Subcutaneous abdominal adipose tissue (tissue), 5 donors: ENCODE results near the gene OR52L1.

ENCODE experiments used
- H3K27ac ChIP-seq: one replicate; pipeline ENCODE4 v1.7.0; 2013; ENCODE audit warnings: low read depth, mild to moderate bottlenecking, inconsistent platforms, low read length, moderate library complexity
- H3K27me3 ChIP-seq, 5 donors: one replicate each; pipeline ENCODE4 v1.7.0; 2013; ENCODE audit warnings: low read length in 5 of 5, inconsistent platforms in 1 of 5; ENCODE audit not compliant: control insufficient read depth in 5 of 5, insufficient read depth in 4 of 5
- H3K36me3 ChIP-seq, 5 donors: one replicate each; pipeline ENCODE4 v1.7.0; 2013; ENCODE audit warnings: low read length in 5 of 5; ENCODE audit not compliant: control insufficient read depth in 5 of 5, insufficient read depth in 5 of 5
- H3K4me1 ChIP-seq, 5 donors: one replicate each; pipeline ENCODE4 v1.7.0; 2013; ENCODE audit warnings: low read length in 5 of 5, mild to moderate bottlenecking in 3 of 5, moderate library complexity in 1 of 5; ENCODE audit not compliant: control insufficient read depth in 5 of 5, insufficient read depth in 5 of 5
- H3K4me3 ChIP-seq, 5 donors: one replicate each; pipeline ENCODE4 v1.7.0; 2013; ENCODE audit warnings: low read length in 5 of 5, low read depth in 1 of 5
- H3K9ac ChIP-seq, 5 donors: one replicate each; pipeline ENCODE4 v1.7.0; 2013; ENCODE audit warnings: low read length in 5 of 5, mild to moderate bottlenecking in 4 of 5, moderate library complexity in 3 of 5
- H3K9me3 ChIP-seq, 5 donors: one replicate each; pipeline ENCODE4 v1.7.0; 2013; ENCODE audit warnings: low read length in 5 of 5; ENCODE audit not compliant: control insufficient read depth in 5 of 5
- donor health status: healthy.
- donor health status: healthy.
- donor health status: healthy.
- donor health status: healthy.
- donor health status: healthy.

The OR52L1 gene

GRCh38 chr11:5986885-5987284 lies at the start of gene OR52L1:
Gene OR52L1 (minus strand): TSS chr11:5986985. CDS start chr11:5986930, 55 bp downstream.
- Histone ChIP-seq H3K27me3 (peaks cover 0 to 3% (median 0%) of the 10 kb centered on the region in 5 donors), H3K27ac (no peak within 1 kb of the TSS), H3K4me3 (no peak within 1 kb of the TSS), H3K9me3 (peaks cover 0 to 3% (median 0%) of the 10 kb centered on the region in 5 donors), H3K9ac (no peak within 1 kb of the TSS), H3K36me3 (no peaks in the 10 kb centered on the region), H3K4me1 (peaks cover 0 to 4% (median 2%) of the 10 kb centered on the region in 5 donors)

DNA sequence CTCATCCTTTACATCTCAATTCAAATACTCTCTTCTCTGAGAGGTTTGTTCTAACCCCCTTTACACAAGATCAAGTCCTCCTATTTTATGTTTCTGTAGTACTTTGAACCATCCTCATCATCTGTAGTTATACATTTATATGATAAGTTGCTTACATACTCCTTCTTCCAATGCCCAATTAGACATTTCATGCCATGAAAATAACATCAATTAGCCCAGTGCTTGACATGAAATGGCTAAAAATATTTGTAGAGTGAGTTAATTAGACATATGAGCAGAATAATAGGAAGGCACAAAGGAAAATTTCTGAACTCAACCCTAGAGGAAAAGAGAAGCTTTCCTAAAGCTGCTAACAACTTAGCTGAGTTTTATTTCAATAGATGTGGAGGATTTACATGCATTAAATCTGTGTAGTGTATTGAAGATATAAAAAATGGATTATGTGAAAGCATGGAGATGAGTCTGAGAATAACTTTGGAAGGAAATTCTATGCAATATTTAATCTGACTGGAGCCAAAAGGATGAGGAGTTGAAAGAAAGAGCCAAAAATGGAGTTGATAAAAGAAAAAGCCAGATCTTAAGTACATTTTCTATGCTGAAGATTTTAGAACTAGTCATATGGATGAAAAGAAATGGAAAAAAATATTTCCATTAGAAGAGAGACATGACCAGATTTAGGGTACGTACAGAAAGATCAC lies 44.1 kb upstream of the OR52L1 start, which contains the start of gene OR56A1:
Gene OR56A1, minus strand, starts transcription at position 51 of the 698 bp plus-strand sequence. CDS start 3,066 bp downstream, outside the sequence.
- Histone ChIP-seq H3K9ac (no peak within 1 kb of the TSS), H3K4me3 (no peak within 1 kb of the TSS), H3K27ac (no peak within 1 kb of the TSS), H3K9me3 (no peaks in the 10 kb centered on the region), H3K4me1 (no peaks in the 10 kb centered on the region), H3K36me3 (no peaks in the 10 kb centered on the region), H3K27me3 (peaks cover 0 to 2% (median 0%) of the 10 kb centered on the region in 5 donors)

GRCh38 chr11:6027501-6027900 lies 40.7 kb upstream of the OR52L1 start:
- H3K27ac ChIP-seq: no peak overlapping the region
- no peak overlapping the region for H3K9ac ChIP-seq
- no peaks in the 10 kb centered on the region for H3K4me1 ChIP-seq
- H3K36me3 ChIP-seq: no peaks in the 10 kb centered on the region
- H3K27me3 ChIP-seq: peaks cover 0 to 2% (median 2%) of the 10 kb centered on the region in 5 donors
- no peak overlapping the region for H3K4me3 ChIP-seq
- H3K9me3 ChIP-seq: no peaks in the 10 kb centered on the region

DNA sequence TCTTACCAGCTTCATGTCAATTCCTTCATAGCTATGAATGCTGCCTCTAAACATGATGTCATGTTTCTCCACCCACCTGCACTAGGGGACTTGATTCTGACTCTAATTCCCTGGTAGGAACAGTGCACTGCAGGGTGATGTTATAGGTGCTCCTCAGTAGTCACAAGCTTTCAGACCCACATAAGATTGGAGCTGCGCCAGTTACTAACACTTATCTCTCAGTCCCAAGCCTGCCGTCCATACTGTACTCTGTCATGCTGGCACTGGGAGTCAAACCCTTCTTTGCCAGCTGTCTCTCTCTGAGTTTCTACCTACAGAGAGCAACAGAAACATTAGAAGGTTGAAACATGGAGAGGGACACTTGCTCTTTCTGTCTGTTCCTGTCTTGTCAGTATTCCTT lies 38.3 kb upstream of the OR52L1 start:
- Histone ChIP-seq H3K4me1 (no peaks in the 10 kb centered on the region), H3K9ac (no peak overlapping the region), H3K27me3 (peaks cover 0 to 2% (median 2%) of the 10 kb centered on the region in 5 donors), H3K9me3 (no peaks in the 10 kb centered on the region), H3K36me3 (no peaks in the 10 kb centered on the region), H3K27ac (no peak overlapping the region), H3K4me3 (no peak overlapping the region)

DNA sequence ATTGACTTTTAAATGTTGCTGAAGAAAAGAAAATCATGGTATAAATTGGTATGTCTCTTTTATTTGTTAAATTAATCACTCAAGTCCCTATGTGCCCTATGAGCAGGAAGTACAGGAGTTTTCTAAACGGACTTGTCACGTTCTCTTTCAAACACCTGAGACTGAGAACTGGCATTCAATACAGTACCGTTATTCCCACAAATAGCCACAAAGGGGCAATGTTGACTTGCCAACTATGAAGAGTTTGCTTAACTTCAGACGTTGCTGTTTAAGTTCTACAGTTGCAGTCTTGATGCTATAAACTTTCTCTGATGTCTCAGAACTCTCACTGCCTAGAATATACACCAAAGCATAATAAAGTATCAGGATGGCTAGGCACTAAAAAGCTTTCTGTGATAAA lies 36.2 kb upstream of the OR52L1 start:
- Histone ChIP-seq H3K4me1 (no peaks in the 10 kb centered on the region), H3K27ac (no peak overlapping the region), H3K9me3 (no peaks in the 10 kb centered on the region), H3K36me3 (no peaks in the 10 kb centered on the region), H3K27me3 (peaks cover 0 to 2% (median 2%) of the 10 kb centered on the region in 5 donors), H3K4me3 (no peak overlapping the region), H3K9ac (no peak overlapping the region)

- H3K4me1 ChIP-seq: no peaks in the 10 kb centered on the region
- no peaks in the 10 kb centered on the region for H3K36me3 ChIP-seq
- no peak overlapping the region for H3K9ac ChIP-seq
- H3K27me3 ChIP-seq: peaks cover 0 to 11% (median 5%) of the 10 kb centered on the region in 5 donors
- no peak overlapping the region for H3K4me3 ChIP-seq
- no peak overlapping the region for H3K27ac ChIP-seq
- H3K9me3 ChIP-seq: no peaks in the 10 kb centered on the region
Measured at GRCh38 chr11:6013042-6013441, 26.3 kb upstream of the OR52L1 start.

DNA sequence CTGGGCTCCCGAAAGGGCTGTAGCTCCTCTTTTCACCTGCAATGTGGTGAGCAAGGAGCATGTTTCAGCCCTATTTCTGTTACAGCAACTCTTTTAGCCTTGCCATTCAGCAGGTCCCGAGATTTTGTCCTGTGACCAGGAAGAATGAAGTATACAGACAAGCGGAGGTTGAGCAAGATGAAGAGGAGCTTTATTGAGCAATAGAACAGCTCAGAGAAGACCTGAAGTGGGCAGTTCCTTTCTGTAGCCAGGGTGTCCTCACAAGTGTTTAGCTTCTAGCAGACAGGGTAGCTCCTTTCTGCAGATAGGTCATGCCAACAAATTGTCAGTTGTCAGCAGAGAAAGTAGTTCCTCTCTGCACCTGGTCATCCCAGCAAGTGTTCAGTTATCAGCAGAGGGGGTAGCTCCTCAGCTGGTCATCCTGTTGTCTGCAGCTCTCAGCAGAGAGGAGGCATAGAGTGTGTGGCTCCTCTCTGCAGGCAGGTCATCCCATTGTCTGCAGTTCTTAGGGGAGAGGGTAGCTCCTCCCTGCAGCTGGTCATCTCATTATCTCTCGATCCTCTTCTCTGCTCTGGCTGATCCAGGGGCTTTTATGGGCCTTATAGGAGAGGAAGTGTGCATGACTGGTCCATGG lies 25.4 kb upstream of the OR52L1 start:
- Histone ChIP-seq H3K4me3 (no peak overlapping the region), H3K27me3 (peaks cover 0 to 11% (median 5%) of the 10 kb centered on the region in 5 donors), H3K9ac (no peak overlapping the region), H3K4me1 (no peaks in the 10 kb centered on the region), H3K27ac (no peak overlapping the region), H3K9me3 (no peaks in the 10 kb centered on the region), H3K36me3 (no peaks in the 10 kb centered on the region)

DNA sequence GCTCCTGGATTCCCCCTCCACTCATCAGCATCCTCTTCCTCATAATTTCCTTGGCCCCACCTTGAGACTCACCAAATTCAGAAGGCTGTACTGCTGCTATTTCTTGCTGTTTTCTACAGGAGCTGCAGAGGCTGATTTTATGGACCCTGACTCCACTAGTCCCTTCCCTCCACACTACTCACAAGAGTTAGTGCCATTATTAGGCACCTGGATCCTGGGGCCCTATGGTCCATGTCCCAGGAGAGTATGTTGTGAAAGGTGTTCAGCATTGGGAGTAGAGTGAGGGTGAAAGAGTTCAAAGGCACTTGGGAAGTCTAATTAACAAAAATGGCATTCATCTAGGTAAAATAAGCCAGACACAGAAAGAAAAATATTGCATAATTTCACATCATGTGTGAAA lies 20.1 kb upstream of the OR52L1 start, which contains the start of gene OR56A4:
Gene OR56A4, minus strand, starts transcription at position 101 of the 400 bp plus-strand sequence. CDS start 3,954 bp downstream, outside the sequence.
- no peaks in the 10 kb centered on the region for H3K4me1 ChIP-seq
- no peaks in the 10 kb centered on the region for H3K36me3 ChIP-seq
- H3K9ac ChIP-seq: no peak within 1 kb of the TSS
- H3K27me3 ChIP-seq: peaks cover 0 to 3% (median 0%) of the 10 kb centered on the region in 5 donors
- no peak within 1 kb of the TSS for H3K27ac ChIP-seq
- H3K9me3 ChIP-seq: no peaks in the 10 kb centered on the region
- H3K4me3 ChIP-seq: no peak within 1 kb of the TSS

DNA sequence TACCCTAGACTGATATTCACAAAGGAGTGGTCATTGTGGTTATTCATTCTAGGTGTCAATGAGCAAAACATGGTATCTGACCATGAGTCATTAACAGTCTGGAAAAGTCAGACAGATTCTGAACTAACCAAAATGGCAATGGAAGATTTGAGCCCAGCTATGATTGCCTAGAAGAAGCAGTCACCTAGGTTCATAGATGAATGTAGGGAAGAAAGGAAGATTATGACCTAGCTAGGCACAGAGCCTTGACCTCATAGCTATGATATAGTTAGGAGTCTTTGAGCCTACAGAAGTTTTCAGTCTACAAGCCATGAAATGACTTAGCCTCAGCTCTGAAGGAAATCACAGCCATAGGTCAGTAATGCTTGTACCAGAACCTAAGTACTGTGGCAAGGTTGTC lies 19.6 kb upstream of the OR52L1 start:
- Histone ChIP-seq H3K9ac (no peak overlapping the region), H3K9me3 (no peaks in the 10 kb centered on the region), H3K27me3 (peaks cover 0 to under 1% (median 0%) of the 10 kb centered on the region in 5 donors), H3K4me1 (no peaks in the 10 kb centered on the region), H3K4me3 (no peak overlapping the region), H3K27ac (no peak overlapping the region), H3K36me3 (no peaks in the 10 kb centered on the region)

GRCh38 chr11:6002202-6002699 lies 15.5 kb upstream of the OR52L1 start:
- Histone ChIP-seq H3K36me3 (no peaks in the 10 kb centered on the region), H3K27ac (no peak overlapping the region), H3K9ac (no peak overlapping the region), H3K4me1 (no peaks in the 10 kb centered on the region), H3K27me3 (no peaks in the 10 kb centered on the region), H3K9me3 (no peaks in the 10 kb centered on the region), H3K4me3 (no peak overlapping the region)
